Measurements from ENCODE around the gene RPS16.

- TF ChIP-seq REST (IDR thresholded peaks at IDR 0.05) (no peak), CTCF (IDR thresholded peaks at IDR 0.05; ENCODE audit: low read depth, low read length, missing input control) (no peak), JUND (IDR thresholded peaks at IDR 0.05) (no peak), EGR1 (IDR thresholded peaks at IDR 0.05; ENCODE audit: low read depth in 2 of 2) (no peak), GABPA (IDR thresholded peaks at IDR 0.05 in 1 of 2, conservative IDR thresholded peaks at IDR 0.05 in 1 of 2) (no peak)
These were observed 36.2 kb upstream of the RPS16 start for GRCh38 chr19:39471756-39472536.

Measured in liver (tissue), 3 donors.